GM18867 (cell line): ENCODE data around the gene SUGCT.
"Not testable (repeated sequence)": the region's sequence is repeated elsewhere in the genome, so short reads cannot be mapped to it uniquely, and the experiment has no call there.

Experiments used
- ATAC-seq: cut with Tn5 transposase; IDR thresholded peaks from one replicate; pipeline ENCODE4 v1.9.1; 2021; ENCODE audit warnings: mild to moderate bottlenecking, moderate library complexity; ENCODE audit not compliant: unreplicated experiment

The SUGCT gene

DNA sequence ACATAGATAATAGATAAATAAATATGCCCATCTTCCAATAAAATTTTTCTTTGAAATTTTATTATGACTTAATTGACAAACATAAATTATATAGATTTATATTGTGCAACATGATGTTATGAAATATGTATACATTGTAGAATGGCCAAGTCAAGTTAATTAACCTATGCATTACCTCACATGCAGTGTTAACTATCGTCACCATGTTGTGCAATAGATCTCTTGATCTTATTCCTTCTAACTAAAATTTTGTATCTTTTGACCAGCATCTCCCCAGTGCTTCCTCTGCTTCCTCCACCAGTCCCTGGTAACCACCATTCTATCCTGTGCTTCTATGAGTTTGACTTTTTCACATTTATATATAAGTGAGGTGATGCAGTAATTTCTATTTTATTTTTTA, 259.6 kb downstream of the SUGCT start:
- no peak for ATAC-seq

GRCh38 chr7:40400525-40400924, 265.7 kb downstream of the SUGCT start:
- no peak for ATAC-seq

DNA sequence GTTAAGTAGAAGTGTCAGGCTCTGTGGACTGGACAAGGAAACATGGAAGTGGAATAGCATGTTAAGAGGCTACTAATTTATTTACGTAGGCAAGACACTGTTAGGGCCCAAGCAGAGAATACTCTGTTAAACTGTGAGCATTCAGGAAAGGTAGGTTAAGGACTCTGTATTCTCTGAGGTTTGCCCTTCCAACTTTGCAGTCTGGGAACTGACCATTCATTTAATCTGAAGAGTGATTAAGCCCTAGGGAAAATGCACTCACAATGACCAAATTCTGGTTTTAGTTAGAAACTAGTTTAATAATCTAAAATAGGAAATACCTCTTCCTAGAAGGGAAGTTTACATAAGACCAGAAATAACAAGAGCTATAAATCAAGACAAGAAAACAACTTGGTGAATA, 266.6 kb downstream of the SUGCT start:
- no peak for ATAC-seq

DNA sequence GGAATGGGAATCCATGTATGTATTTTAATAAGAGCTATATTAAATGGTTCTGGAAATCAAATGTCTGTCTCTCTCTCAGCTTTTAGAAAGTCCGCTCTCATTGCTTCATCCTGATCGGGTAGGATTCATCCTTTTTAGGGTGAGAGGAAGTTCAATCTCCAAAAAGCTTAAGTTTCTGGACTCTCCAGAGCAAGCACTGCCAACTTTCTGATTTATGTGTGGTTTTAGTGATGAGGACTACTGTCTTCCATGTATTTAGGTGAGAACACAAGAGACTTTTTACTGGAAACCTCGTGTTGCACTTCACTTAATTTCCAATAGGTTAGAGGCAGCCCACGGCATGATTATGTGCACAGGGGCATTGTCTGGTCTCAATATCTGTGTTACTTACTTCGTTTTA, 267.9 kb downstream of the SUGCT start:
- ATAC-seq, result no peak

- ATAC-seq, result no peak
Measured at GRCh38 chr7:40403703-40404476, 269.1 kb downstream of the SUGCT start.

- ATAC-seq, result no peak
Measured at GRCh38 chr7:40405991-40406390, 271.2 kb downstream of the SUGCT start.

DNA sequence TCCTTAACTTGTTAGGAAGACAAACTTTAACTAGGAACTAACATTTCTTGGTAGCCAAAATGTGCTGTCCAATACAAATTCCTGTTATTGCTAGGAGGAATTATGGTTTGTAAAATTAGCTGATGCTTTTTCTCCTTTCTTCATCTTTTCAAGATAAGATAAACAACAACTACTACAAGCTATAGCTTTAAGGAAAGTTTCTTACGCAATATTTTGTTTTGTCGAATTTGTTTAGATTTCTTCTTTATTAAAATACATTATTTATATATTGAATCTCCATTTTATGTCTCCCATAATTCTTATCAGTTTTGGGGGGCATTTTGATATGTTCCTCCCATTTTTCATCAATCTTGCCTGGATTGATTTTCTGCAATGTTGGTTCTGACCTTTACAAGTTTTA, 277.5 kb downstream of the SUGCT start:
- no peak for ATAC-seq

DNA sequence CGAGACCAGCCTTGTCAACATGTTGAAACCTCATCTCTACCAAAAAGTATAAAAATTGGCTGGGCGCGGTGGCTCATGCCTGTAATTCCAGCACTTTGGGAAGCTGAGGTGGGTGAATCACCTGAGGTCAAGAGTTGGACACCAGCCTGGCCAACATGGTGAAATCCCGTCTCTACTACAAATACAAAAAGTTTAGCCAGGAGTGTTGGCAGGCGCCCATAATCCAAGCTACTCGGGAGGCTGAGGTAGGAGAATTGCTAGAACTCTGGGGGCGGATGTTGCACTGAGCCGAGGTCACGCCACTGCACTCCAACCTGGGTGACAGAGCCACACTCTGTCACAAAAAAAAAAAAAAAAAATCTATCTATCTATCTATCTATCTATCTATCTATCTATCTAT, 279.9 kb downstream of the SUGCT start:
- not testable (repeated sequence) for ATAC-seq

GRCh38 chr7:40418448-40418847, 283.6 kb downstream of the SUGCT start:
- no peak for ATAC-seq

DNA sequence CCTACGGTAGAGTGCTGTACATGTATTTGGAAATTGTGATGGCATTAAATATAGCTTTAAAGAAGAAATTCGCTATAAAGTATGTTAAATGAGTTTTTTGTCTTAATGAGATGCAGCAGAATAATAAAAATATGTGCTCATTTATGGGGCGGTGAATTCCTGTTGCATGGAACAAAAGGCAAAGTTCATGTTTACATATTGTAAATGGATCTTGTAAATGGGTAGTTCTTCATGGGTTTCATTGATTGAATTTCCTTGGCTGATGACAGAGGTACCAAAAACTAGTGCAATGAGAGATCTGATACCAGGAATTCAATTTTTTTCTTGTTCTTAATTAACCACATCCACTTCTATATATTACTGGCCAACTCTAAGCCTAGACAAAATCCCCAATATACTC, 284.2 kb downstream of the SUGCT start:
- no peak for ATAC-seq

DNA sequence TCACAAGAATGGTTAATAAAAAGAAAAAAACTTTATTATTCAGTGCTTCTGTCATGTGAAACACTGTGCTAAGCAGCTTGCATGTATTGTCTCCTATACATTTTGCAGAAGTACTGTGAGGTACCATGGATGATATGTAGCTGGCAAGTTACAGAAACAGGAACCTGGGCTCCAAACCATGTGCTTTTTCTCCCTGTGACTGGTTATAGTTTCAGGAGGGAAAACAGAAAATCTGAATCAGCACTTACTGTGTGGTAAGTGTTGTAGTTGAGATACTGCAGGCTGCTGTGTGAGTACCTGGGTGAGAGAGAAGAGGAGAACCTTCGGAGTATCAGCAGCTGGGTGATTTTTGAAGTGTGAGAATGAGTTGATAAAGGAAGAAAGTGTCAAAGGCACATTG, 285.0 kb downstream of the SUGCT start:
- ATAC-seq, result no peak

DNA sequence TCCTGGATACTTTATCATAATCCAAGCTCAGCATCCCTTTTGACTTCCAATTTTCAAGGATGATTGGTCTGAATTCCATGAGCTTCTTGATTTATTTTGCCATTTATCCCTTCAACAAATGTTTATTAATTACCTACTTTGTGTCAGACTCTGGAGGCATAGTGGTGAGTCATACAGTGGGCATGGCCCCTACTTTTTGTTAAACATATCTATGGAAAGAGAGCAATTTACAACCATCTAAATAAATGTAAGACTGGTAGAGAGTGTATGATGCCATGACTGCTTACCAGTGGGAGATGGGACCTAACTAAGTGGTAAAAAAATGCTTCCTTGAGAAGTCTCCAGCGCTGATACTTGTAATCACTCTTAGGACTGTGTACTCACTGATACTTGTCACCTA, 286.6 kb downstream of the SUGCT start:
- no peak for ATAC-seq

GRCh38 chr7:40425696-40426095, 290.9 kb downstream of the SUGCT start:
- no peak for ATAC-seq

- no peak for ATAC-seq
Measured at GRCh38 chr7:40428421-40428820, 293.6 kb downstream of the SUGCT start.

GRCh38 chr7:40429826-40430225, 295.0 kb downstream of the SUGCT start:
- no peak for ATAC-seq

- ATAC-seq, result no peak
Measured at GRCh38 chr7:40432046-40432445, 297.2 kb downstream of the SUGCT start.

GRCh38 chr7:40436710-40437109, 301.9 kb downstream of the SUGCT start:
- no peak for ATAC-seq

DNA sequence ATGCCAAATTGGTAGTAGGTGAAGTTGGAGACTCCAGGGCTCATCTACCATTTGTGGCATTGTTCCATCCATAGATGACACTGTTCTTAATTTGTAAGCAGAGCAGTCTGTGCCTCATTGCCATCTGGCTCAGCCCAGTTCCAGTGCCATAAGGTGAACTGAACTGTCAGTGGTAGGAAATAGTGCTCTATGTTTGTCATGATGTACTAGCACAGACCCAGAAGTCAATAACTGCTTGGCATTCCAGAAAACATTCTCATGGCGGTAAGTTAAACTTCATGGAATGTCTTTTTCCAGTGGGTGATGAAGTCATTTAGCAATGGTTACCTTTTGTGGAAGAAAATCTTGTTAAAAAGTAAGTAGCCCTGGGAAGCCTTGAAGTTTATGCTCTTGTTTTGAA, 302.7 kb downstream of the SUGCT start:
- no peak for ATAC-seq

DNA sequence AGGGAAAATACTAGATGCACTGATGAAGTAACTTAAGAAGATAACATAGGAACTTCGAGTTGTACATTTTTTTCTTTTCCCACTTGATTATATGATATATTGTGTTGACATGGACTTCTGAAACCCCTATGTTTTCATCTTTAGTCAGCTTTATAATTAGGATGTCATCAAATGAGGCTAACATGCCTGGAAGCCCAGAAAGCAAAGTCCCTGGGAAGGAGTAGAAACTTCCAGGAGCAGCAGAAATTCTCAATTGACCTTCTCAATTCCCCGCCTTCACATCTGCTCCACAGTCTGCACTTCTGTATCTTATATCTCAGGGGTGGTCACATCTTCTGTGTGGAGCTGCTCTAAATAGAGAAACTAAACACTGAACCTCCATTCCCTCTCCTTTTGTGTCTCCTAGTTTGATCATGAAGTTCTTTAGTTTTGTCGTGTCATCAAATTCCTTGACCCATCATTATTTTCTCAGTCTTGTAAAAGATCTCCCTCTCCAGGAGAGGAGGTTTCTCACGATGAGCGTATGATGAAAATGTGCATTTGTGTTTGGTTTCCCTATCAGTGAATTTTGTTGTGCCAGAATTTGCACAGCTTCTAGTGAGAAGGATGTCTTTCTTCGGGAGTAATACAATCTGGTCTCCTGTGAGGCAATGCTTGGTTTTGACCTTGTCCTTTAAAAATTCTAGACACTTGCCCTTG, 303.3 kb downstream of the SUGCT start:
- no peak for ATAC-seq

GRCh38 chr7:40439686-40440085, 304.9 kb downstream of the SUGCT start:
- no peak for ATAC-seq

- no peak for ATAC-seq
Measured at GRCh38 chr7:40447345-40447744, 312.5 kb downstream of the SUGCT start.

- ATAC-seq, result no peak
Measured at GRCh38 chr7:40455485-40455884, 320.7 kb downstream of the SUGCT start.
